C1 segment of cervical spinal cord (tissue), 14 donors: ENCODE data around the gene ABCB9.
"Not testable (repeated sequence)": the region's sequence is repeated elsewhere in the genome, so short reads cannot be mapped to it uniquely, and the experiment has no call there.

Source experiments
- DNase-seq, 14 donors: peaks; one replicate each; lab custom pipeline; 2025; lab: John Stamatoyannopoulos, UW

ABCB9 gene

DNA sequence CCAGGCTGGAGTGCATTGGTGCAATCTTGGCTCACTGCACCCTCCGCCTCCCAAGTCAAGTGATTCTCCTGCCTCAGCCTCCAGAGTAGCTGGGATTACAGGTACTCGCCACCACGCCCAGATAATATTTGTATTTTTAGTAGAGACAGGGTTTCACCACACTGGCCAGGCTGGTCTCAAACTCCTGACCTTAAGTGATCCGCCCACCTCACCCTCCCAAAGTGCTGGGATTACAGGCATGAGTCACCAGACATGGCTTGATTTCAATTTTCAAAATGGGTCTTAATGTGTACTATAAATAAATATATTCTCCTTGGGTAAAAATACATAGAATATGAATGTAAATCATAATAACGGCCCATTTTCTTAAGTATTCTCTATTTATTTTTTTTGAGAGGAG, 24.9 kb downstream of the ABCB9 start:
- DNase-seq: not testable (repeated sequence)

DNA sequence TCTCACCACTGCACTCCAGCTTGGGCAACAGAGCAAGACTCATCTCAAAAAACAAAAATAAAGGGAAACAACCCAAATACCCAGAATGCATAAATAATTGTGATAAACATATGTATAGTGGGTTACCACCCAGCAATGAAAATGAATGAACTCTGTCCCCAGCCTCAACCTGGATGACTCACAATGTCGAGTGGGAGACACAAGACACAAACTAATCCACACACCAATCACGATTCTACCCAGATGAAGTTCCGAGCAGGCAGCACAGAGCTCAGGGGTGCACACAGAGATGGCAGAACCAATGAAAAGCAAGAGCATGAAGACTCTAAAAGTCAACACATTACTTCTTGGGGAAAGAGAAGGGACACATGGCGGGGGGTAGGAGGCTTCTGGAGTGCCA, 27.1 kb downstream of the ABCB9 start:
- DNase-seq: no peak

DNA sequence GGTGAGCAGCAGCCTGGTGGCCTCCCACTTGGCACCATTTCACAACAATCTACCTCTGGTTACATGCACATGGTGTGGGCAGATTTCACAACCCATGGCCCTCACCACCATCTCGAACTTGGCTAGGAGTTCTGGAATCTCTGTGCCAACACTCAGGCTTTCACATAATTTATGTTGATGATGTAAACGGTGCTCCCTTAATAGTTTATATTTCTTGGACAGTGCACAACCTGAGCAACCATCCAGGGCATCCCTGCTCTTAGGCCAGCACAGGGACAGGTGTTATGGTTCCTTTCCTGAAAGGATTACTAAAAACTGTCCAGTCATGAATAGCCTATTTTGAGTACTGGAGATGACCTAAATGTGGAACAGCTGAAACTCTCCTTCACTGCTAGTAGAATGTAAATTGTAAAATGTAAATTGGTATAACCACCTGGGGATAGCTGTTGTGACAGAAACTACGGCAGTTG, 28.6 kb downstream of the ABCB9 start:
- no peak for DNase-seq

- DNase-seq: no peak
Measured at GRCh38 chr12:122935318-122935717, 30.9 kb downstream of the ABCB9 start.

DNA sequence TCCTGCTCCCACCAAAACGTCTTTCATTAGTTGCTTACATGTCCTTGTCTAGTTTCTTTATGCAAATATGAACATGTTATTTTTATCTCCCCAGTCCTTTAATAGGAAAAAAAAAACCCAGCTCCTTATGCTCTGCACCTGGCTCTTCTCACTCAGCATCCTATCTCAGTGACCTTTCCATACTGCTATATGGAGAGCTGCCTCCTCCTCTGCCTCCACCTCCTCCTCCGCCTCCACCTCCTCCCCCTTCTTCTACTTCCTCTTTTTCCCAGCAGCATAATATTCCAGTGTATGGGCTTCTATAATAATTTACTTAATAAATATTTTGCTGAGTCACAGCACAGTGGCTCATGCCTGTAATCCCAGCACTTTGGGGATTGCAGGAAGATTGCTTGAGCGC, 31.5 kb downstream of the ABCB9 start:
- no peak for DNase-seq

DNA sequence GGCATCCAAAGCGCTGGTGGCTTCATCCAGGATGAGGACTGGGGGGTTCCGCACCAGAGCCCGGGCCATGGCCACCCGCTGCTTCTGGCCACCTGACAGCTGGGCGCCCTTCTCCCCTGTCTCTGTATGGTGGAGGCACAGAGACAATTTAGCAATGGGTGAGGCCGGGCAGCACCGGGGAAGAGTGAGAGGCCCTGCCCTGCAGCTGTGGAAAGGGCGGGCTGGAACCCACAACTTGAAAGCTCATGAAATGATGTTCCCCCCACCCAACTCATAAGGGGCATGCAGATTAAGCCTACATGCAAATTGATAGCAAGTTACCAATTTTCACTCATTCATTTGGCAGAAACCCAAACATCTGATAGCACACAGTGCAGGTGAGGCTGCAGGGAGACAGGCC, 34.1 kb downstream of the ABCB9 start:
- no peak for DNase-seq

DNA sequence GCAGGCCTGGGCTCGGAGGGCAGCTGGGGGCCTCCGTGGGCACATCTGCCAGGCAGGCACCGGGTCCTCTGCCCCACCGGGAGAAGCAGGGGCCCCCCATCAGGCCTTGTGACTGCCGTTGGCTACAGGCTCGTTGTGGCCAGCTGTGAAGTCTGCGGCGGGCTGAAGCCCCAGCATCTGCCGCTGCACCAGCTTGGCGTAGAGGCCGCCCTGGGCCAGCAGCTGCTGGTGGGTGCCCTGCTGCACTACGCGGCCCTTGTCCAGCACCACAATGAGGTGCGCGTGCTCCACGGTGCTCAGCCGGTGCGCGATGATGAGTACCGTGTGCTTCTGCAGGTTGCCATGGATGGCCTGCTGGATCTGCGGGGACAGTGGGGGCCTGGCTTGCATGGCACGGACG, 36.5 kb downstream of the ABCB9 start:
- DNase-seq: no peak

DNA sequence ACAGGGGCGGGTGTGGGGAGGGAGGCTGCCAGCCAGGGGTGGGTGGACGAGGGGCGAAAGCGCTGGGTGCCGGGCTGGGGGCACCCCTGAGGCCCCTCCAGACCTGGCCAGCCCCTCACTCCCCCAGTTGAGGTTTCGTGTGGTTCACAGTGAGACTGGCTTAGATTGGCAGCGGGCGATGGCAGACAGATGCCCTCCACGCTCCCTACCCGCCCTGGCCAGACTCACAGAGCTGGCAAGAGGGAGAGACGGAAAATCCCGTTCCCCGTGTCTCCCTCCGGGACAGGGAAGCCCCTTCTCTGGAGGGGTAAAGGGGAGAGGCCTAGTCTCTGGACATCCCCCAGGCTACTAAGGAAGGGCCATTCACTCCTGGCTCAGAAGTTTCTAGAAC, 37.1 kb downstream of the ABCB9 start:
- DNase-seq: no peak

DNA sequence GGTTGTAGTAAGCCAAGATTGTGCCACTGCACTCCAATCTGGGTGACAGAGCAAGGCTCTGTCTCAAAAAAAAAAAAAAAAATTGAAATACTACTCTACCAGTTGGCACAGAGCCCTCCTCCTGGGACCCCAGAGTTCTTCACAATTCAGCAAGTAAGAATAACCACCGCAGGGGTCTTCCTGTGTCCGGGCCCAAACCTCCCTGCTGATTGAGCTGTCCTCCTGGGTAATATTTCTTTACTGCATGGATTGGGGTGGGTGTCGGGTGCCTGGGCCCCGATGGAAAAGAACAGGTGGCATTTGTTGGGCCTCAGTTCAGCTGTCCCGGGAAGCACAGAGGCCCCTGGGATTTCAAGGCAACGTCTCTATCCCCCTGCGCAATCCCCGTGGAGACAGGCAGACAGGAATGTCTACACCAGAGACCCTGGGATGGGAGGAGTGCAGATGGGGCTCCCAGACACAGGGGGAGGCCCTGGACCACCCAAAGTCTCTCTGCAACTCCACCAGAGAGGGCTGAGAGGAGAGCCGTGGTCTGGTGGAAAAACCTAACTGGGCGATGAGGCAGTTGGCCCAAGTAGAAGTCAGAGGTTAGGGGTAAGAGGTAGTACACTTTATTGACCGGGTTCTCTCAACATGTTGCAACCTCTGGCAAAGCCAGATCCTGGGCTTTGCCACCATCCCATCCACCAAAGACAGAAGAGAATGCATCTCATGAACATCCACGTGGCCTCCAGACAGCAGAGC, 37.7 kb downstream of the ABCB9 start:
- no peak for DNase-seq

GRCh38 chr12:122927756-122928403, 38.4 kb downstream of the ABCB9 start:
- no peak for DNase-seq

- DNase-seq: no peak
Measured at GRCh38 chr12:122921917-122922316, 44.3 kb downstream of the ABCB9 start.

GRCh38 chr12:122920687-122921086, 45.6 kb downstream of the ABCB9 start:
- no peak for DNase-seq

DNA sequence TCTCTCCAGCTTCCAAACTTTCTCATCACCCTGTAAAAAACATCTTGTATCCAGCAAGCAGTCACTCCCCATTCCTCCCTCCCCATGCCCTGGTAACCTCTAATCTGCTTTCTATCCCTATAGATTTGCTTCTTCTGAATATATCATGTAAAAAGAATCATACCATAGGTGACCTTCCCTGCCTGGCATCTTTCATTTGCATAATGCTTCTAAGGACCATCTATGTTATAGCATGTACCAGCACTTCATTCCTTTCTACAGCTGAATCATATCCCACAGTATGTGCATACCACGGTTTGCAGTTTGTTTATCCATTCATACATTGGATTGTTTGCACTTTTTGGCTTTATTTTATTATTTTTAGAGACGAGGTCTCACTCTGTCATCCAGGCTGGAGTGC, 47.4 kb downstream of the ABCB9 start:
- no peak for DNase-seq

DNA sequence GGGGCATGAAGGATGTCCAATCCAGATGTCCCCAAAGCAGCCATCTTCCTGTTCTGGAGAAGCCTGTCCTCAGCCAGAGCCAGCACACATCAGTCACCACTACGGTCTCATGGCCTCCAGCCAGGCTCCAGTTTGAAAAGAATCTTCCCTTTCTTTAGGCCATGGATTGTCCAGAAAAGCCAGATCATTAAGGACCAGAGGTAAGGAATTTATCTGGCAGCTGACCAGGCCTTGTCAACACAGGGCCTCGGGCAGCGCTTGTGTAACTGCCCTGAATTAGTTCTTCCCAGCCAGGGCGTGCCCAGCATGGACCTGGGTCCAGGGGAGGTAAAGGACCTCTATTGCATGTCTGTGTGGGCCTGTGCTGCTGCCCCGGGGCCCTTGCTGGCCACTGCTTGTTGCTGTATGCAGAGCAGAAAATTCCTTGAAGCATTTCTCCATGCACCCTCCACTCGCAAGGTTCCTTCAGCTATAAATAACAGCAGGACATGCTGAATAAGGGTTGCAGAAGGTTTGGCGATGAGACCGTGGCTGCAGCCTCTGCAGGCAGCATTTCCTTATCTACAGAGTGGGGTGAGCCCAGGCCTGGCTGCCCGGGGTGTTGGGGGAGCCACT, 48.6 kb downstream of the ABCB9 start:
- peak in 3 of 14 donors; percentile 7 to 16 (median 12) for DNase-seq

GRCh38 chr12:122909442-122910288, 56.6 kb downstream of the ABCB9 start:
- peak in 9 of 14 donors; percentile 14 to 68 (median 47) for DNase-seq

- no peak for DNase-seq
Measured at GRCh38 chr12:122908915-122909314, 57.3 kb downstream of the ABCB9 start.

DNA sequence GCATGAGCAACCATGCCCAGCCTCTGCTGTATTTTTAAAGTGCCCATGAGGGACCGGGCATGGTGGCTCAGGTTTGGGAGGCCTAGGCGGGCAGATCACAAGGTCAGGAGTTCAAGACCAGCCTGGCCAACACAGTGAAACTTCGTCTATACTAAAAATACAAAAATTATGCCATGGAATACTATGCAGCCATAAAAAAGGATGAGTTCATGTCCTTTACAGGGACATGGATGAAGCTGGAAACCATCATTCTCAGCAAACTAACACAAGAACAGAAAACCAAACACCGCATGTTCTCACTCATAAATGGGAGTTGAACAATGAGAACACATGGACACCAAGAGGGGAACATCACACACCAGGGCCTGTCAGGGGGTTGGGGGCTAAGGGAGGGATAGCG, 61.0 kb downstream of the ABCB9 start:
- not testable (repeated sequence) for DNase-seq

GRCh38 chr12:122903693-122904034, 62.6 kb downstream of the ABCB9 start:
- no peak for DNase-seq

- DNase-seq: no peak
Measured at GRCh38 chr12:122902854-122903692, 63.2 kb downstream of the ABCB9 start.

- no peak for DNase-seq
Measured at GRCh38 chr12:122899887-122900286, 66.4 kb downstream of the ABCB9 start.

DNA sequence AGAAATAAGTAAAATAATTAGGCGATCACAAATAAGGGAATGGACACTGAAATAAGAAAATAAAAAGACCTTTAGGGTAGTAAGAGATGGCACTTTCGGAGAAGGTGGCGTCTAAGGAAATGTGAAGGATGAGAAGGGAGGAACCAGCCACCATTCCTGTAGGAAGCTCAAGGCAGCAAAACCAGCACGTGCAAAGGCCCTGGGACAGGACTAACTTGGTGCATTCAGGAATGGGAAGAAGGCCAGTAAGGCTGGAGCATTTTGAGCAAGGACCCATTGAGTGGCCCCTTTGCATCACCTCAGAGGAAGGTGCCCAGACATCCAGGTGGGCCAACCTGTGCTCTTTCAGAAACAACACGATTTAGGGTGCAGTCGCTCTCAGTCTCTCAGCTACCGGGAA, 69.6 kb downstream of the ABCB9 start:
- DNase-seq: peak in 1 of 14 donors; percentile 20
